A172 (cell line): Measurements from ENCODE around the gene ZFAND6. TPM values are rescaled to one million over a fixed set of nuclear protein-coding genes. Genes with fewer than 3 reads are reported as not detected.

Source experiments
- DNase-seq: peaks from one replicate; pipeline ENCODE4 v3.0.0-alpha.2; 2015; ENCODE audit warnings: low spot score
- total RNA-seq: library from RNA; depleted of rRNA; stranded (reverse); fragments of >200 nt; shearing (Covaris generic); gene quantifications from 2 replicates; pipeline ENCODE4 v1.2.3, GENCODE V29; 2014

Gene ZFAND6
- total RNA-seq, 1 experiment from 2014 or later = 113 TPM

GRCh38 chr15:80167936-80168335, 108.5 kb downstream of the ZFAND6 start:
- DNase-seq = no peak

- DNase-seq = no peak
Measured at GRCh38 chr15:80168421-80168820, 108.9 kb downstream of the ZFAND6 start.

GRCh38 chr15:80169768-80170357, 110.4 kb downstream of the ZFAND6 start:
- no peak for DNase-seq

GRCh38 chr15:80170596-80170995, 111.1 kb downstream of the ZFAND6 start:
- no peak for DNase-seq

- no peak for DNase-seq
Measured at GRCh38 chr15:80171787-80172186, 112.3 kb downstream of the ZFAND6 start.

- no peak for DNase-seq
Measured at GRCh38 chr15:80172401-80172800, 112.9 kb downstream of the ZFAND6 start.

GRCh38 chr15:80173022-80173759, 113.7 kb downstream of the ZFAND6 start:
- peak; percentile 57 for DNase-seq

GRCh38 chr15:80174017-80174746, 114.7 kb downstream of the ZFAND6 start:
- DNase-seq = peak; percentile 34

GRCh38 chr15:80175436-80175835, 116.0 kb downstream of the ZFAND6 start:
- no peak for DNase-seq

GRCh38 chr15:80176443-80176842, 117.0 kb downstream of the ZFAND6 start:
- DNase-seq = no peak

- no peak for DNase-seq
Measured at GRCh38 chr15:80177156-80177555, 117.7 kb downstream of the ZFAND6 start.

- DNase-seq = peak; percentile 85
Measured at GRCh38 chr15:80179025-80179759, 119.7 kb downstream of the ZFAND6 start.

- DNase-seq = no peak
Measured at GRCh38 chr15:80179935-80180334, 120.5 kb downstream of the ZFAND6 start.

- DNase-seq = no peak
Measured at GRCh38 chr15:80180468-80180867, 121.0 kb downstream of the ZFAND6 start.

- no peak for DNase-seq
Measured at GRCh38 chr15:80180986-80181385, 121.5 kb downstream of the ZFAND6 start.

- no peak for DNase-seq
Measured at GRCh38 chr15:80182611-80183261, 123.3 kb downstream of the ZFAND6 start.

GRCh38 chr15:80183306-80183705, 123.8 kb downstream of the ZFAND6 start:
- no peak for DNase-seq

- no peak for DNase-seq
Measured at GRCh38 chr15:80183886-80184285, 124.4 kb downstream of the ZFAND6 start.

GRCh38 chr15:80184554-80184953, 125.1 kb downstream of the ZFAND6 start:
- DNase-seq = no peak

GRCh38 chr15:80185152-80185551, 125.7 kb downstream of the ZFAND6 start:
- DNase-seq = no peak

- DNase-seq = no peak
Measured at GRCh38 chr15:80186066-80186465, 126.6 kb downstream of the ZFAND6 start.

GRCh38 chr15:80186597-80186996, 127.1 kb downstream of the ZFAND6 start:
- no peak for DNase-seq
